GM12892 (cell line): ENCODE measurements around the gene AHRR.

ENCODE experiments used
- POLR2A ChIP-seq: IDR thresholded peaks from 2 replicates; pipeline ENCODE4 v1.6.1; 2011; ENCODE audit warnings: low read depth, low read length, control low read depth
- POLR2AphosphoS5 ChIP-seq: IDR thresholded peaks from 2 replicates; pipeline ENCODE4 v1.6.1; 2011; ENCODE audit warnings: low read depth, low read length, control low read depth

DNA sequence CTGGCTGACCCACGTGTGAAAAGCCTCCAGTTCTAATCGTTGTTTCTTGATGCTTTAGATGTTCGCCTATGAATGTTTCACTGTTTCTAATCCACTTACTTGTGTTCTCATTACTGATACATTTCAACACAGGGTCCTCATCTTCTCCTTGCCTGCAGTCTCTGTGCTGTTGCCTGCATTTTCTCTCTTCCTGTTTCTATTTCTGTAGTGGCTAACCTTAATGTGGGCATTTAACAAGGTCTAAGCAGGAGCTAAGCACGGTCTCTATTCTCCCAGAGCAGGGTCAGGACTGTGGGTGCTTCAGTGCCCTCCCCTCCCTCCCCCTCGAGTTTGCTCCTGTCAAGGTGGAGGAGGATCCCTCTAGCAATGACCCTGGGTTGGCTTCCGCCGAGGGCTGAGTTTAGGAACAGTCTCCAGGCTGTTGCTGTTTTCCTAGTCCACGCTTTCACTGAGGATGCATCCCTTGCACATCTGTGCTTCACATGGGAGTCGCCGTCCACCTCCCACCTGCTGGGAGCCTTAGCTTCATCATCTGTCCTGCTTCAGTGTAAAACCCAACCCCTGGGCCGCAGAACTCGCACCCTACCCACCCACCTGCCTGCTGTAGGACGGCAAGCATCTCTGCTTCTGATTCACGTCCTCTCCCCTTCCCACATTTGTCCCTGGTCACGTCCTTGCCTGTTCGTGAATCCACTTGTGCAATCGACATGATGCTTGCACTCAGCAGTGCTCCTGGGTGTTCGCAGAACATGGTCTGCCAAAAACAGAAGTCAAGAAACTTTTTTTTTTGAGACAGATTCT is 119.1 kb downstream of the AHRR start:
- TF ChIP-seq POLR2A = no peak; the same call in 1 of the 2 replicates
- no peak for TF ChIP-seq POLR2AphosphoS5
